Calu3 (cell line): Measurements from ENCODE around the gene DLG2. TPM values are rescaled to one million over a fixed set of nuclear protein-coding genes. Genes with fewer than 3 reads are reported as not detected.

Source experiments
- BruUV-seq: library from RNA; stranded (reverse); fragments of 400-500 nt; replicated peaks from 2 replicates; lab custom pipeline; 2021; lab: Mats Ljungman, UMichigan
- CTCF ChIA-PET: fragments of 300-600 bp; sonication (Branson Sonifier 250); formaldehyde crosslinking; loops from one replicate; lab custom pipeline; 2022; ENCODE audit warnings: antibody characterized with exemption; lab: Charles Lee
- DNase-seq: peaks from one replicate; pipeline ENCODE4 v3.0.0; 2022
- H3K27ac Mint-ChIP-seq: one replicate; pipeline ENCODE4 v1.8.0; 2022; ENCODE audit warnings: mixed read lengths; ENCODE audit not compliant: unreplicated experiment
- H3K27me3 Mint-ChIP-seq: one replicate; pipeline ENCODE4 v1.8.0; 2022; ENCODE audit warnings: mixed read lengths; ENCODE audit not compliant: unreplicated experiment
- H3K36me3 Mint-ChIP-seq: one replicate; pipeline ENCODE4 v1.8.0; 2022; ENCODE audit warnings: mild to moderate bottlenecking, moderate library complexity, mixed read lengths; ENCODE audit not compliant: insufficient read depth, unreplicated experiment
- H3K4me1 Mint-ChIP-seq: one replicate; pipeline ENCODE4 v1.8.0; 2022; ENCODE audit warnings: mild to moderate bottlenecking, low read depth, mixed read lengths; ENCODE audit not compliant: unreplicated experiment
- H3K4me3 Mint-ChIP-seq: one replicate; pipeline ENCODE4 v1.8.0; 2022; ENCODE audit warnings: mild to moderate bottlenecking, low read depth, moderate library complexity, mixed read lengths; ENCODE audit not compliant: unreplicated experiment
- H3K9me3 Mint-ChIP-seq: one replicate; pipeline ENCODE4 v1.8.0; 2022; ENCODE audit warnings: low read depth, mixed read lengths; ENCODE audit not compliant: unreplicated experiment
- CTCF ChIP-seq: fragments of 200-600 bp; IDR thresholded peaks from one replicate; pipeline ENCODE4 v1.8.0; 2022; ENCODE audit warnings: antibody characterized with exemption; ENCODE audit not compliant: unreplicated experiment
- intact Hi-C: fragments of 100-400 bp; cut with micrococcal nuclease; formaldehyde crosslinking; loops from one replicate; pipeline ENCODE4 v1.10.0; 2022; ENCODE audit not compliant: unreplicated experiment
- total RNA-seq: library from RNA; stranded (reverse); gene quantifications from 2 replicates; pipeline ENCODE4 v1.2.3, GENCODE V29; 2022

The DLG2 gene
- total RNA-seq, 1 experiment from 2014 or later, result 0.71 TPM

GRCh38 chr11:85301895-85302678 is 325.1 kb downstream of the DLG2 start:
- no peak for TF ChIP-seq CTCF
- no TSS peak for BruUV-seq
- intact Hi-C loops, result no loop called here
- Mint-ChIP-seq H3K4me1 (no peaks in the 10 kb centered on the region), H3K4me3 (no peak overlapping the region), H3K36me3 (no peaks in the 10 kb centered on the region), H3K27ac (no peak overlapping the region), H3K9me3 (no peaks in the 10 kb centered on the region), H3K27me3 (no peaks in the 10 kb centered on the region)
- CTCF ChIA-PET, result no interaction called here
- DNase-seq, result no peak

- no peaks in the 10 kb centered on the region for H3K4me1 Mint-ChIP-seq
- CTCF ChIA-PET, result no interaction called here
- TF ChIP-seq CTCF, result no peak
- H3K27me3 Mint-ChIP-seq, result no peaks in the 10 kb centered on the region
- no peaks in the 10 kb centered on the region for H3K36me3 Mint-ChIP-seq
- no TSS peak for BruUV-seq
- intact Hi-C loops, result no loop called here
- no peak overlapping the region for H3K27ac Mint-ChIP-seq
- no peak overlapping the region for H3K4me3 Mint-ChIP-seq
- no peak for DNase-seq
- H3K9me3 Mint-ChIP-seq, result no peaks in the 10 kb centered on the region
Measured at GRCh38 chr11:85299258-85299942, 327.7 kb downstream of the DLG2 start.

- no TSS peak for BruUV-seq
- Mint-ChIP-seq H3K4me1 (no peaks in the 10 kb centered on the region), H3K4me3 (no peak overlapping the region), H3K27me3 (peaks cover 8% of the 10 kb centered on the region), H3K9me3 (peaks cover 2% of the 10 kb centered on the region), H3K36me3 (no peaks in the 10 kb centered on the region), H3K27ac (no peak overlapping the region)
- no peak for DNase-seq
- no peak for TF ChIP-seq CTCF
- CTCF ChIA-PET, result no interaction called here
- intact Hi-C loops, result no loop called here
Measured at GRCh38 chr11:85295694-85296271, 331.4 kb downstream of the DLG2 start.

DNA sequence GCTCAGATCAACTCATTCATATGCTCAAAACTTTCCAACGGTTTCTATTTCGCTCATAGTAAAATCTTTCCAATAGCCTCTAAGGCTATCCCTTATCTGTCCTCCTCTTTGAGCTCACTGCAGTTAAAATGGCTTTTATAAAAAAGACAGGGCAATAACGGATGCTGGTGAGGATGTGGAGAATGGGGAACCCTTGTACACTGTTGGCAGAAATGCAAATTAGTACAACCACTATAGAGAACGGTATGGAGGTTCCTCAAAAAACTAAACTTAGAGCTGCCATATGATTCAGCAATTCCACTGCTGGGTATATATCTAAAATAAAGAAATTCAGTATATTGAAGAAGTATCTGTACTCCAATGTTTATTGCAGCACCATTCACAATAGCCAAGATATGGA is 345.6 kb downstream of the DLG2 start:
- BruUV-seq, result no TSS peak
- TF ChIP-seq CTCF, result no peak
- H3K27me3 Mint-ChIP-seq, result no peaks in the 10 kb centered on the region
- H3K4me1 Mint-ChIP-seq, result no peaks in the 10 kb centered on the region
- intact Hi-C loops, result no loop called here
- no peaks in the 10 kb centered on the region for H3K9me3 Mint-ChIP-seq
- no peak for DNase-seq
- H3K27ac Mint-ChIP-seq, result no peak overlapping the region
- H3K4me3 Mint-ChIP-seq, result no peak overlapping the region
- H3K36me3 Mint-ChIP-seq, result no peaks in the 10 kb centered on the region
- CTCF ChIA-PET, result no interaction called here
